ENCODE measurements around the gene MIPEP.

The MIPEP gene

GRCh38 chr13:23739596-23739995, 149.6 kb downstream of the MIPEP start:
- Histone ChIP-seq H3K27me3 (ENCODE audit: insufficient read depth, low read depth) (no peaks in the 10 kb centered on the region), H4K20me1 (ENCODE audit: insufficient read depth) (no peaks in the 10 kb centered on the region), H3K4me3 (IDR thresholded peaks at IDR 0.05; ENCODE audit: insufficient read depth, low read depth, low read length) (no peak overlapping the region), H3K4me2 (no peak overlapping the region), H3K4me1 (ENCODE audit: low read depth, poor library complexity, severe bottlenecking) (peaks cover 20% of the 10 kb centered on the region), H3K27ac (no peak overlapping the region), H3K9ac (no peak overlapping the region), H2AFZ (ENCODE audit: low read depth) (no peak overlapping the region), H3K36me3 (ENCODE audit: insufficient read depth) (no peaks in the 10 kb centered on the region), H3K79me2 (ENCODE audit: insufficient read depth, low read depth) (no peaks in the 10 kb centered on the region)
- no peak for TF ChIP-seq CTCF (conservative IDR thresholded peaks at IDR 0.05; ENCODE audit: low read depth, low read length)

DNA sequence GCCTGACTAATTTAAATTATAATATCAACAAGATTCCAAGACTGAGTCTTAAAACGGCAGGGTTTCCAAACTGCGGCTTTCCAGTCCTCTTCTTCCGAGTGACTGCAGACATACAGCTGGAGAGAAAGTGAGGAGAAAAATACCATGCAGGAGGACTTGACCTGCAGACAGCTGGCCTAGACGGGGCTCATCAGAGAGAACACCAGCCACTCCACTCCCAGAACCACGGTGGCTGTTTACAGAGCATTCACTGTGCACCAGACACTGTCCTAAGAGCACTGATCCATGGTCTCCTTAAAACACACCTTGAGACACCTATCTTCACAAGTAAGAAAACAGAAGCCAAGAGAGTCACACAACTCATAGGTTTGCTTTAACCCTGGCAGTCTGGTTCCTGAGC, 152.7 kb downstream of the MIPEP start:
- H3K9ac ChIP-seq = no peak overlapping the region
- H3K27me3 ChIP-seq (ENCODE audit: insufficient read depth, low read depth) = no peaks in the 10 kb centered on the region
- no peaks in the 10 kb centered on the region for H4K20me1 ChIP-seq (ENCODE audit: insufficient read depth)
- H3K27ac ChIP-seq = no peak overlapping the region
- H3K4me1 ChIP-seq (ENCODE audit: low read depth, poor library complexity, severe bottlenecking) = no peaks in the 10 kb centered on the region
- no peak overlapping the region for H2AFZ ChIP-seq (ENCODE audit: low read depth)
- no peak overlapping the region for H3K4me3 ChIP-seq (IDR thresholded peaks at IDR 0.05; ENCODE audit: insufficient read depth, low read depth, low read length)
- H3K4me2 ChIP-seq = no peak overlapping the region
- TF ChIP-seq CTCF (conservative IDR thresholded peaks at IDR 0.05; ENCODE audit: low read depth, low read length) = no peak
- H3K79me2 ChIP-seq (ENCODE audit: insufficient read depth, low read depth) = no peaks in the 10 kb centered on the region
- H3K36me3 ChIP-seq (ENCODE audit: insufficient read depth) = no peaks in the 10 kb centered on the region

DNA sequence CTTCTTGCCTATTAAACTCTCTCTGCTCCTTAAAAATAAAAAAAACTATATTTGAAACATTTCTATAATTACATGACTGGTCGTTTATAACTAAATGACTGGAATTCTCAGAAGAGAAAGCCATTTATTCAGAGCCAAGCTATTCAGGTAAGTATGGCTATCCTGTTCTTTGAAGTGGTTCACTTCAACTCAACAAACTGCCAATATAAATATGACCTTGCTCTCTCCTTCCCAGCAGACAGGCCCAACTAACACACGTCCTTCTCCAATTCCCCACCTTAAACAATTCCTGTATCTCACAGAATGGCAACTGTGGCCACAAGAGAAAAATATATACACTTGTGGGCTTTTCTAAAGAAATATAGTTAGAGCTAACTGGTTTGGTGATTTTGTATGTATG, 153.9 kb downstream of the MIPEP start:
- Histone ChIP-seq H3K9ac (no peak overlapping the region), H3K27me3 (ENCODE audit: insufficient read depth, low read depth) (no peaks in the 10 kb centered on the region), H3K4me3 (IDR thresholded peaks at IDR 0.05; ENCODE audit: insufficient read depth, low read depth, low read length) (no peak overlapping the region), H3K4me2 (no peak overlapping the region), H3K79me2 (ENCODE audit: insufficient read depth, low read depth) (no peaks in the 10 kb centered on the region), H3K4me1 (ENCODE audit: low read depth, poor library complexity, severe bottlenecking) (no peaks in the 10 kb centered on the region), H2AFZ (ENCODE audit: low read depth) (no peak overlapping the region), H4K20me1 (ENCODE audit: insufficient read depth) (no peaks in the 10 kb centered on the region), H3K27ac (no peak overlapping the region), H3K36me3 (ENCODE audit: insufficient read depth) (no peaks in the 10 kb centered on the region)
- TF ChIP-seq CTCF (conservative IDR thresholded peaks at IDR 0.05; ENCODE audit: low read depth, low read length) = no peak

- no peak overlapping the region for H3K27ac ChIP-seq
- no peak overlapping the region for H3K9ac ChIP-seq
- no peaks in the 10 kb centered on the region for H3K79me2 ChIP-seq (ENCODE audit: insufficient read depth, low read depth)
- H4K20me1 ChIP-seq (ENCODE audit: insufficient read depth) = no peaks in the 10 kb centered on the region
- H3K4me2 ChIP-seq = no peak overlapping the region
- no peaks in the 10 kb centered on the region for H3K27me3 ChIP-seq (ENCODE audit: insufficient read depth, low read depth)
- no peak overlapping the region for H2AFZ ChIP-seq (ENCODE audit: low read depth)
- H3K4me1 ChIP-seq (ENCODE audit: low read depth, poor library complexity, severe bottlenecking) = no peaks in the 10 kb centered on the region
- no peak for TF ChIP-seq CTCF (conservative IDR thresholded peaks at IDR 0.05; ENCODE audit: low read depth, low read length)
- no peaks in the 10 kb centered on the region for H3K36me3 ChIP-seq (ENCODE audit: insufficient read depth)
- no peak overlapping the region for H3K4me3 ChIP-seq (IDR thresholded peaks at IDR 0.05; ENCODE audit: insufficient read depth, low read depth, low read length)
Observed at GRCh38 chr13:23731709-23732108, 157.5 kb downstream of the MIPEP start.

DNA sequence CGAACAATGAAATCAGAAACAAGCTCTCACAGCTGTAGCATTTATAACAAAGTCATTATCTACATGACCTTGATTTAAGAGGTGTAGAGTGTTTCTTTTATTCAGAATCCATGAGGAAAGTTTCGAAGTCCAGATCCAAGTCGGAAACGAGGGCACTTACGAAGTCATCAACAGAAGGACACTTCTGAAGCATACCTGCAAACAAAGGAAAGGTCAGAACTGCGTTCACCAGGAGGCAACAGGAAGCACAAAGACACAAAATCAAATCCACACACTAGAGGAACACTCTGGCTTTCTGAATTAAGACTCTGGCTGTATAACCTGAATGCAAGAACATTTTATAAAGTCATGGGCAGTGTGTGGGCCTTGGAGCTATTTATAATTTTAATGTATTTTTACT, 158.9 kb downstream of the MIPEP start:
- H3K36me3 ChIP-seq (ENCODE audit: insufficient read depth) = no peaks in the 10 kb centered on the region
- no peaks in the 10 kb centered on the region for H3K27me3 ChIP-seq (ENCODE audit: insufficient read depth, low read depth)
- no peaks in the 10 kb centered on the region for H3K79me2 ChIP-seq (ENCODE audit: insufficient read depth, low read depth)
- TF ChIP-seq CTCF (conservative IDR thresholded peaks at IDR 0.05; ENCODE audit: low read depth, low read length) = no peak
- H3K4me3 ChIP-seq (IDR thresholded peaks at IDR 0.05; ENCODE audit: insufficient read depth, low read depth, low read length) = no peak overlapping the region
- no peak overlapping the region for H3K4me2 ChIP-seq
- no peak overlapping the region for H3K9ac ChIP-seq
- H2AFZ ChIP-seq (ENCODE audit: low read depth) = no peak overlapping the region
- H3K4me1 ChIP-seq (ENCODE audit: low read depth, poor library complexity, severe bottlenecking) = no peaks in the 10 kb centered on the region
- H3K27ac ChIP-seq = no peak overlapping the region
- no peaks in the 10 kb centered on the region for H4K20me1 ChIP-seq (ENCODE audit: insufficient read depth)
